GM18520 (cell line): Measurements from ENCODE around the gene SS18L1.
"Not testable (repeated sequence)": the region's sequence is repeated elsewhere in the genome, so short reads cannot be mapped to it uniquely, and the experiment has no call there.

Experiments
- ATAC-seq: cut with Tn5 transposase; IDR thresholded peaks from one replicate; pipeline ENCODE4 v1.9.1; 2021; ENCODE audit not compliant: unreplicated experiment

The SS18L1 gene, protein sequence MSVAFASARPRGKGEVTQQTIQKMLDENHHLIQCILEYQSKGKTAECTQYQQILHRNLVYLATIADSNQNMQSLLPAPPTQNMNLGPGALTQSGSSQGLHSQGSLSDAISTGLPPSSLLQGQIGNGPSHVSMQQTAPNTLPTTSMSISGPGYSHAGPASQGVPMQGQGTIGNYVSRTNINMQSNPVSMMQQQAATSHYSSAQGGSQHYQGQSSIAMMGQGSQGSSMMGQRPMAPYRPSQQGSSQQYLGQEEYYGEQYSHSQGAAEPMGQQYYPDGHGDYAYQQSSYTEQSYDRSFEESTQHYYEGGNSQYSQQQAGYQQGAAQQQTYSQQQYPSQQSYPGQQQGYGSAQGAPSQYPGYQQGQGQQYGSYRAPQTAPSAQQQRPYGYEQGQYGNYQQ

GRCh38 chr20:62143081-62143956 lies at the start of gene SS18L1, which contains the start of gene PSMA7:
TSS of gene SS18L1 (plus strand) at chr20:62143769. CDS start at chr20:62143821, 52 bp downstream.
TSS of gene PSMA7 (minus strand) at chr20:62143394. CDS start at chr20:62143303, 91 bp downstream.
- peak; percentile 70 for ATAC-seq

DNA sequence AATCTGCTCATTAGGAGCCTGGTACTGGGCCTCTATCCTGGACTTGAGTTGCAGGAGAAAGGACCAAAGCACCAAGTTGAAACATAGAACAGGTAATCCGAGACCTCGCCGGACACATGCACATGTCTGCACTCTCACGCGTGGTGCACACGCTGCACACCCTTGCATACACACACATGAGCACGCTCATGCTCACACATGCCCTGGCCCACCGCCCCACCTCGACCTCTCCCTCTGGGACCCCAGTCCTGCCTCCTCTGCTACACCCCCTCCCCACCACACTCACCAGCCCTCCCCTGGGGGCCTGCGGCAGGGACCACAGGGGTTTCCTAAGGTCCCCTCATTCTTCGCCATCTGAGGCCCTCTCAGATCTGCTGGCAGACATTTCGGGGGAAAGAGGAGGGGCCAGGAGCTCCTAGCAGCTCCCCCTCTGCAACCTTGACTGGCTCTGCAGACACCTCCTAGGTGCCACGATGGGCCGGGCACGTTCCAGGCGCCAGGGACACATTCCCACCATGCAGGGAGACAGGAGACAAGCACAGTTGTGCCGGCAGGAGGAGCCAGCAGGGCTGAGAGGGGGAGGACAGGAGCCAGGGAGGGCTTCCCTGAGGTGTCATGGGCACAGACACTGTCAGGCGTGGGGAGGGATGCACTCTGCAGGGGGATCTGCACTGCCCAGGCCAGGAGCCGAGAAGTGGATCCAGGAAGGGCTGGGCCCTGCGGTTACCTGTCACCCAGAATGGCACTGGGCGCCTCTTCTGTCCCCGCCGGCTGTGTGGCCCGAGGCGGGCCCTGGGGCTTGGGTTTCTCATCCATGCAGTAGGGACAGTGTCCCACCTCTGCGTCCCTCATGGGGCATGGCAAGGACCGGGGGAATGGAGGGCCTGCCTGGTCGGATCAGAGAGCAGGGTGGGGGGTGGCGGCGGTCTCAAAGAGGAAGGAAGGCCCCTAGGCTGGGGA lies 46.9 kb upstream of the SS18L1 start:
- no peak for ATAC-seq

- ATAC-seq = no peak
These were observed 45.6 kb upstream of the SS18L1 start for GRCh38 chr20:62097881-62098407.

DNA sequence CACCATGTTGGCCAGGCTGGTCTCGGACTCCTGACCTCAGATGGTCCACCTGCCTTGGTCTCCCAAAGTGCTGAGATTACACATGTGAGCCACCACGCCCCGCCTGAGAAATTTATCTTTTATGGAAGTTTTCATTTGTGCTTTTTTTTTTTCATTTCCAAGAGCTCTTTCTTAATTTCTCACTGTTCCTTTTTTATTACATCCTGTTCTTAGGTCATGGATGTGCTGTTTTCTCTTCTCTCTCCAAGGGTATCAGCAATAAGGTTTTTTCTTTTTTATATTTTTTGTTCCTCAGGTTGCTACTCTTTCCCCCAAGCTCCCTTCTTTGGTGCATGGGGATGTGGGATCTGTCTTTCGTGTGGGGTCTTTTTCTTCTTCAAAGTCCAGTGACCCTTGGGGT lies 42.5 kb upstream of the SS18L1 start:
- no peak for ATAC-seq

GRCh38 chr20:62103508-62104233 lies 39.9 kb upstream of the SS18L1 start:
- no peak for ATAC-seq

DNA sequence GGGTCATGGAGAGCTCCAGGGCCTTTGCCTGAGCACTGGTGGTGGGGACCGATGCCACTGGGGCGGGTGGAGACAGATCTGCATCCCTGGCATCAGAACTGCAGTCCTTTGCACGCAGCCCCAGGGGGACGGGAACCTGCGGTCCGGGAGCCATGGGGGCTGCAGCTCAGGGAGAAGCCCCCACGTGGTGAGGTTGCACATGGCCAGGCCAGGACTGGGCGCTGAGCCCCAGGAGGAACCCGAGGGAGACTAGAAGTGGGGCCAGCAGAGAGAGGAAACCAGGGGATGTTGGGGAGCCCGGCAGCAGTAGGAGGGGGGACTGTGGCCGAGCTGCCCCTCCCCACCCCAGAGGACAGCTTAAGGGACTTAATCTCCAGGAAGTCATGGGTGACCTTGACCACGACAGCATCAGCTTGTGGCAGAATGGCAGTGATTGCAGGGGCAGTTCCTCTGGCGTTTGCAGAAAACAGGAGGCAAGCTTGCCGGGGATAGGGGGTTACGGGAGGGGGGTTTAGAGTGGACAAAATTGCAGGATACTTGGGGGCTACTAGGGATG lies 39.3 kb upstream of the SS18L1 start:
- ATAC-seq = no peak

- ATAC-seq = no peak
These were observed 38.7 kb upstream of the SS18L1 start for GRCh38 chr20:62104791-62105345.

GRCh38 chr20:62105592-62105991 lies 38.0 kb upstream of the SS18L1 start:
- ATAC-seq = no peak

DNA sequence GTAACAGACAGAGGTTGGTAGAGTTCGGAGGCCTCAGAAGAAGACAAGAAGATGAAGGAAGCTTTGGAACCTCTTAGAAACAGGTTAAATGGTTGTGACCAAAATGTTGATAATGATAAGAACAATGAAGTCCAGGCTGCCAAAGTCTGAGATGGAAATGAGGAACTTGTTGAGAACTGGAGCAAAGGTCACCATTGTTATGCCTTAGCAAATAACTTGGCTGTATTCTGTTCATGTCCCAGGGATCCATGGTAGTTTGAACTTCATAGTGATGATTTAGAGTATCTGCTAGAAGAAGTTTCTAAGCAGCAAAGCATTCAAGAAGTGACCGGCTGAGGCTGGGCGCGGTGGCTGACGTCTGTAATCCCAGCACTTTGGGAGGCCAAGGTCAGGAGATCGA lies 32.4 kb upstream of the SS18L1 start:
- no peak for ATAC-seq

GRCh38 chr20:62112368-62112767 lies 31.2 kb upstream of the SS18L1 start:
- no peak for ATAC-seq

- no peak for ATAC-seq
These were observed 28.7 kb upstream of the SS18L1 start for GRCh38 chr20:62114894-62115293.

DNA sequence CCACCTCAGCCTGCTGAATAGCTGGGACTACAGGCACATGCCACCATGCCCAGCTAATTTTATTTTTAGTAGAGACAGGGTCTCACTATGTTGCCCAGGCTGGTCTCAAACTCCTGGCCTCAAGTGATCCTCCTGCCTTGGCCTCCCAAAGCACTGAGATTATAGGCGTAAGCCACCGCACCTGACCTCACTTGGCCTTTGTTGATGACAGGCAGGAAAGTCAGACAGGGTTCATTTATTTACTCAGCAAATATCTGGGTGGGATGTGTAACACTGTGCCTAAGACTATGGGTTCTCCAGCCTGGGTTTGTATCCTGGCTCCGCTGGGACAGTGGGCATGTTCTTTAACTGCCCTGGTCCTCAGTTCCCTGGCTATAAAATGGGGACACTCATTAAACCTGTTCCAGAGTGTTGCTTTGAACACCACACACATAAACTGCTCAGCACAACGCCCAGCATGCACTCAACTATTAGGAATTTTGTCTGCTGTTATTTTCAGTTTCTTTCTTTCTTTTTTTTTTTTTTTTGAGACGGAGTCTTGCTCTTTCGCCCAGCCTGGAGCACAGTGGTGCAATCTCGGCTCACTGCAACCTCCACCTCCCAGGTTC lies 27.7 kb upstream of the SS18L1 start:
- not testable (repeated sequence) for ATAC-seq

DNA sequence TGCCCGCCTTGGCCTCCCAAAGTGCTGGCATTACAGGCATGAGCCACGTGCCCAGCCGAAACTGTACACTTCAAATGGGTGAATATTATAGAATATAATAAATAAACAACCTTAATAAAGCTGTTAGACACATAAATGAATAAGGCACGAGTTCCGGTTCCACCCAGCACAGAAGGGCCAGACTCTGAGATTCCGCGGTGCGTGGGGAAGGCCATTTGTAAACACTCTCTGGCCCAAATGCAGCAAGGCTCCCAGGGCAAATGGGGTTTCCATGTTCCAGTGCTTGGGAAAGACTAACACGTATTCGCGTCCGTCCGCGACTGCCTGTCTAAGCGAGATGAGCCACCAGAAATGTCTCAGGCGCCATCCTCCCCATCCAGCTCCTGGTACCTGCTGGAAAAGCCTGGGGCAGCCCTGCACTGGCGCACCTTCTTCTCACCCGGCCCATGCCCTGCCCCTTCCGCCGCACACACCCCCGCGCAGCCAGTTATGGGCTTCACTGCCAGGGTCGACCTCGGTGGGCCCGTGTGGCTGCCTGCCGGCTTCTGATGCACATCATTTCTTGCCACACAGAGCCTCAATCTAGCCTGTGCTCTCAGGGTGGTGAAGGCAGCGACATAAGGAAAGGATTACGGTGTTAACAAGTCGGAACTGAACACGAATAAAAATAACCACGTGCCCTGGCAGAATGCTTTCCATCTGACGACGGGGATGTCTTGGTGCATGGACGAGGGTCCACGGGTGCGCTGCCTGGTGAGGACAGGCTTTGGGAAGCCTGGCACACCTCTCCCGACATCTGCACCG lies 26.8 kb upstream of the SS18L1 start:
- ATAC-seq = no peak

- no peak for ATAC-seq
These were observed 26.3 kb upstream of the SS18L1 start for GRCh38 chr20:62117362-62117646.

- ATAC-seq = no peak
These were observed 25.9 kb upstream of the SS18L1 start for GRCh38 chr20:62117658-62118057.

- ATAC-seq = no peak
These were observed 25.2 kb upstream of the SS18L1 start for GRCh38 chr20:62118113-62119043.

- no peak for ATAC-seq
These were observed 24.5 kb upstream of the SS18L1 start for GRCh38 chr20:62119115-62119514.
